Testis (tissue), 2 donors: ENCODE measurements around the gene PYGB.

ENCODE experiments used
- POLR2A ChIP-seq: fragments of 450-650 bp; IDR thresholded peaks from one replicate; pipeline ENCODE4 v1.6.1; 2017; ENCODE audit warnings: antibody characterized with exemption, mild to moderate bottlenecking, moderate library complexity
- TF ChIP-seq, protein P1 (sequence below), 3 experiments: fragments of 450-650 bp in 2 of 3; fragments of 200-600 bp in 1 of 3; sonication (generic) in 1 of 3; IDR thresholded peaks; one replicate each; pipeline ENCODE4 v1.5.1; 2016 to 2019; ENCODE audit warnings: antibody characterized with exemption in 3 of 3, mild to moderate bottlenecking in 2 of 3, moderate library complexity in 1 of 3

DNA sequence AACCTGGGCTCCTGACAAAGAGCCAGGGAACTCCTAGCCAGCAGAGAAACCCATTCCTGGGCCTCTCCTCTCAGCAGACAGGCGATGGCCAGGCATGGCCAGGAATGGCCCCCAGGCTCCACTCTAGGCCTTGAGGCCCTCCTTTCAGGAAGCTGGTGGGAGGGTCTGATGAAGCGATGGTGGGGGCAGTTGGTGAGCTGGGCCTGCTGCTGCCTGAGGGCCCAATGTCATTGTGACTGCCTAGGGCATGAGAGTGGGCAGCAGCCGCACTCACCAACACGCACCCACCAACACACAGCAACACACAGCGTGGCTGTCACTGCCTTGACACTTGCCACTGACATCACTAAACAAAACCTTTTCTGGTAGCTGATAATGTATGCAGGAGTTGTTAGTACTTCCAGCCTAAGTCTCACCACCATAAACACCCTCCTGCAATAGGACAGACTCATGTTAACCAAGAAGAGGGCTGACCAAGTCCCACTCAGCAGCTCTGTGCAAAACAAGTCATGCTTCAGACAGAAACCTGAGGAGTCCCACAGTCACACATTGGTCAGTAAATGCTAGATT is 73.5 kb downstream of the PYGB start:
- TF ChIP-seq, protein P1, sequence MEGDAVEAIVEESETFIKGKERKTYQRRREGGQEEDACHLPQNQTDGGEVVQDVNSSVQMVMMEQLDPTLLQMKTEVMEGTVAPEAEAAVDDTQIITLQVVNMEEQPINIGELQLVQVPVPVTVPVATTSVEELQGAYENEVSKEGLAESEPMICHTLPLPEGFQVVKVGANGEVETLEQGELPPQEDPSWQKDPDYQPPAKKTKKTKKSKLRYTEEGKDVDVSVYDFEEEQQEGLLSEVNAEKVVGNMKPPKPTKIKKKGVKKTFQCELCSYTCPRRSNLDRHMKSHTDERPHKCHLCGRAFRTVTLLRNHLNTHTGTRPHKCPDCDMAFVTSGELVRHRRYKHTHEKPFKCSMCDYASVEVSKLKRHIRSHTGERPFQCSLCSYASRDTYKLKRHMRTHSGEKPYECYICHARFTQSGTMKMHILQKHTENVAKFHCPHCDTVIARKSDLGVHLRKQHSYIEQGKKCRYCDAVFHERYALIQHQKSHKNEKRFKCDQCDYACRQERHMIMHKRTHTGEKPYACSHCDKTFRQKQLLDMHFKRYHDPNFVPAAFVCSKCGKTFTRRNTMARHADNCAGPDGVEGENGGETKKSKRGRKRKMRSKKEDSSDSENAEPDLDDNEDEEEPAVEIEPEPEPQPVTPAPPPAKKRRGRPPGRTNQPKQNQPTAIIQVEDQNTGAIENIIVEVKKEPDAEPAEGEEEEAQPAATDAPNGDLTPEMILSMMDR (IDR thresholded peaks at IDR 0.05) = no peak
- no peak for TF ChIP-seq POLR2A
